Measurements from ENCODE around the gene CFAP410. TPM values are rescaled to one million over a fixed set of nuclear protein-coding genes. Genes with fewer than 3 reads are reported as not detected.

Gene CFAP410
- total and polyA plus RNA-seq, 2 of the 13 experiments (the other 11 are each of a cell fraction or from before 2014, with no cell fraction given), result 8.0 to 20.1 TPM

- no peak overlapping the region for H3K27ac ChIP-seq (ENCODE audit: extremely low read length, insufficient read depth, low read length)
- no peak overlapping the region for H2AFZ ChIP-seq (ENCODE audit: low read length)
- no peaks in the 10 kb centered on the region for H3K36me3 ChIP-seq (replicated peaks in 1 of 2; ENCODE audit: control insufficient read depth in 1 of 2, insufficient read depth in 2 of 2, low read length in 2 of 2)
- no peaks in the 10 kb centered on the region for H3K9me3 ChIP-seq (ENCODE audit: low read length)
- peaks cover 7% of the 10 kb centered on the region for H3K4me1 ChIP-seq (ENCODE audit: insufficient read depth, low read length)
- 76% methylated on average over 9 of the region's 10 CpGs for WGBS (ENCODE audit: low lambda C conversion rate)
- DNase-seq (ENCODE audit: low spot score) (no peak), FAIRE-seq (no peak), ATAC-seq (no peak)
- H3K4me3 ChIP-seq (replicated peaks in 1 of 3; ENCODE audit: insufficient read depth in 1 of 3, low read depth in 2 of 3, low read length in 3 of 3), result no peak overlapping the region
- CTCF ChIA-PET (ENCODE audit: low intra/inter-chr PET ratio, low total read pairs), result no interaction called here
- intact Hi-C loops (cut with micrococcal nuclease; ENCODE audit: unreplicated experiment) (no loop called here), in situ Hi-C loops (cut with HindIII; ENCODE audit: extremely low pct_ligation_motif_present, low pct_unique_long_range_greater_than_20kb) (loop anchor here (5.0 kb wide), 2 partner anchors 52 to 107 kb away; no protein-coding TSS in a partner anchor)
- H3K27me3 ChIP-seq (ENCODE audit: control insufficient read depth in 1 of 2, insufficient read depth in 2 of 2, low read length in 2 of 2), result peaks cover 16 to 46% of the 10 kb centered on the region in 2 experiments
- TF ChIP-seq SALL1 (CRISPR knock-in tag; IDR thresholded peaks at IDR 0.05) (no peak), MED1 (CRISPR knock-in tag; IDR thresholded peaks at IDR 0.05) (no peak), RCOR2 (CRISPR knock-in tag; IDR thresholded peaks at IDR 0.05) (no peak), TSC22D2 (CRISPR knock-in tag; IDR thresholded peaks at IDR 0.05; ENCODE audit: borderline replicate concordance) (no peak), ARID5B (CRISPR knock-in tag; IDR thresholded peaks at IDR 0.05) (no peak), ZNF703 (CRISPR knock-in tag; IDR thresholded peaks at IDR 0.05; ENCODE audit: borderline replicate concordance) (no peak), ZIK1 (CRISPR knock-in tag; IDR thresholded peaks at IDR 0.05; ENCODE audit: borderline replicate concordance, low read depth) (no peak), ISL2 (CRISPR knock-in tag; IDR thresholded peaks at IDR 0.05) (no peak), ZNF775 (CRISPR knock-in tag; IDR thresholded peaks at IDR 0.05; ENCODE audit: borderline replicate concordance) (no peak), ARID4A (CRISPR knock-in tag; IDR thresholded peaks at IDR 0.05; ENCODE audit: borderline replicate concordance) (no peak), ZNF780A (CRISPR knock-in tag; IDR thresholded peaks at IDR 0.05) (no peak)
- TF ChIP-seq, protein P1, sequence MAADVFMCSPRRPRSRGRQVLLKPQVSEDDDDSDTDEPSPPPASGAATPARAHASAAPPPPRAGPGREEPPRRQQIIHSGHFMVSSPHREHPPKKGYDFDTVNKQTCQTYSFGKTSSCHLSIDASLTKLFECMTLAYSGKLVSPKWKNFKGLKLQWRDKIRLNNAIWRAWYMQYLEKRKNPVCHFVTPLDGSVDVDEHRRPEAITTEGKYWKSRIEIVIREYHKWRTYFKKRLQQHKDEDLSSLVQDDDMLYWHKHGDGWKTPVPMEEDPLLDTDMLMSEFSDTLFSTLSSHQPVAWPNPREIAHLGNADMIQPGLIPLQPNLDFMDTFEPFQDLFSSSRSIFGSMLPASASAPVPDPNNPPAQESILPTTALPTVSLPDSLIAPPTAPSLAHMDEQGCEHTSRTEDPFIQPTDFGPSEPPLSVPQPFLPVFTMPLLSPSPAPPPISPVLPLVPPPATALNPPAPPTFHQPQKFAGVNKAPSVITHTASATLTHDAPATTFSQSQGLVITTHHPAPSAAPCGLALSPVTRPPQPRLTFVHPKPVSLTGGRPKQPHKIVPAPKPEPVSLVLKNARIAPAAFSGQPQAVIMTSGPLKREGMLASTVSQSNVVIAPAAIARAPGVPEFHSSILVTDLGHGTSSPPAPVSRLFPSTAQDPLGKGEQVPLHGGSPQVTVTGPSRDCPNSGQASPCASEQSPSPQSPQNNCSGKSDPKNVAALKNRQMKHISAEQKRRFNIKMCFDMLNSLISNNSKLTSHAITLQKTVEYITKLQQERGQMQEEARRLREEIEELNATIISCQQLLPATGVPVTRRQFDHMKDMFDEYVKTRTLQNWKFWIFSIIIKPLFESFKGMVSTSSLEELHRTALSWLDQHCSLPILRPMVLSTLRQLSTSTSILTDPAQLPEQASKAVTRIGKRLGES (CRISPR knock-in tag; IDR thresholded peaks at IDR 0.05; ENCODE audit: borderline replicate concordance), result no peak
- TF ChIP-seq, protein P2, sequence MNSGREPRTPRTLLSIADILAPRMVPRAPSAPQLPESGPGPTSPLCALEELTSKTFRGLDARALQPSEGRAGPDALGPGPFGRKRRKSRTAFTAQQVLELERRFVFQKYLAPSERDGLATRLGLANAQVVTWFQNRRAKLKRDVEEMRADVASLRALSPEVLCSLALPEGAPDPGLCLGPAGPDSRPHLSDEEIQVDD (CRISPR knock-in tag; IDR thresholded peaks at IDR 0.05; ENCODE audit: borderline replicate concordance), result no peak
- H3K79me2 ChIP-seq (ENCODE audit: insufficient read depth, low read length), result no peaks in the 10 kb centered on the region
- POLR2A ChIA-PET, result no interaction called here
- no peak overlapping the region for H3K9ac ChIP-seq (ENCODE audit: insufficient read depth, low read depth, low read length)
- no peaks in the 10 kb centered on the region for H4K20me1 ChIP-seq (ENCODE audit: insufficient read depth, low read length)
- BruUV-seq (replicated peaks), result no TSS peak
- H3K4me2 ChIP-seq (ENCODE audit: low read depth, low read length), result no peak overlapping the region
Measured at GRCh38 chr21:44375281-44375651, 36.1 kb upstream of the CFAP410 start.
